ENCODE data around the gene GRHL3. TPM values are rescaled to one million over a fixed set of nuclear protein-coding genes. Genes with fewer than 3 reads are reported as not detected.

Gene GRHL3
- total RNA-seq, 3 donors from 2014 or later = 0.65 TPM; not detected in 2

GRCh38 chr1:24318615-24319311 lies 394 bp upstream of the GRHL3 start:
- Histone ChIP-seq H3K4me3 (no peak overlapping the region), H3K9me3 (no peaks in the 10 kb centered on the region), H3K4me1 (ENCODE audit: low read depth) (peaks cover 10% of the 10 kb centered on the region), H3K36me3 (ENCODE audit: low read depth) (no peaks in the 10 kb centered on the region)
- intact Hi-C loops (cut with DNase I, micrococcal nuclease) = no loop called here
- DNase-seq = no peak
- ATAC-seq = no peak
- no peak for TF ChIP-seq CTCF (IDR thresholded peaks at IDR 0.05)

GRCh38 chr1:24319962-24320361 lies 805 bp downstream of the GRHL3 start:
- ATAC-seq (no peak), DNase-seq (no peak)
- Histone ChIP-seq H3K4me3 (no peak overlapping the region), H3K4me1 (ENCODE audit: low read depth) (peaks cover 10% of the 10 kb centered on the region), H3K36me3 (ENCODE audit: low read depth) (no peaks in the 10 kb centered on the region), H3K9me3 (no peaks in the 10 kb centered on the region)
- intact Hi-C loops (cut with DNase I, micrococcal nuclease) = no loop called here
- TF ChIP-seq CTCF (IDR thresholded peaks at IDR 0.05) = no peak

GRCh38 chr1:24321126-24321525 lies 2.0 kb downstream of the GRHL3 start:
- peak in 1 of 3 donors; percentile 4 for DNase-seq
- ATAC-seq = no peak
- H3K36me3 ChIP-seq (ENCODE audit: low read depth) = no peaks in the 10 kb centered on the region
- H3K4me1 ChIP-seq (ENCODE audit: low read depth) = peaks cover 10% of the 10 kb centered on the region
- no peak overlapping the region for H3K4me3 ChIP-seq
- no peaks in the 10 kb centered on the region for H3K9me3 ChIP-seq
- intact Hi-C loops (cut with DNase I, micrococcal nuclease) = no loop called here
- no peak for TF ChIP-seq CTCF (IDR thresholded peaks at IDR 0.05)

- Histone ChIP-seq H3K4me1 (ENCODE audit: low read depth) (peaks cover 10% of the 10 kb centered on the region), H3K4me3 (peak overlapping the region; percentile 7), H3K9me3 (no peaks in the 10 kb centered on the region), H3K36me3 (ENCODE audit: low read depth) (no peaks in the 10 kb centered on the region)
- intact Hi-C loops (cut with DNase I, micrococcal nuclease) = no loop called here
- ATAC-seq (peak; percentile 79), DNase-seq (peak; percentile 64 to 74 (median 70))
- TF ChIP-seq CTCF (IDR thresholded peaks at IDR 0.05) = no peak
These were observed 2.7 kb downstream of the GRHL3 start for GRCh38 chr1:24321697-24322469.

- TF ChIP-seq CTCF (IDR thresholded peaks at IDR 0.05) = no peak
- H3K4me1 ChIP-seq (ENCODE audit: low read depth) = peaks cover 10% of the 10 kb centered on the region
- H3K36me3 ChIP-seq (ENCODE audit: low read depth) = no peaks in the 10 kb centered on the region
- DNase-seq (peak in 1 of 3 donors; percentile 3), ATAC-seq (no peak)
- intact Hi-C loops (cut with DNase I, micrococcal nuclease) = no loop called here
- no peaks in the 10 kb centered on the region for H3K9me3 ChIP-seq
- peak overlapping the region; percentile 7 for H3K4me3 ChIP-seq
These were observed 3.5 kb downstream of the GRHL3 start for GRCh38 chr1:24322470-24323177.

Data from mucosa of descending colon (tissue), 3 donors.